K562 (cell line): ENCODE data around the gene NPIPA5.

Experiments
- ATF1 ChIP-seq, 2 experiments: fragments of 450-650 bp in 1 of 2; IDR thresholded peaks; 2 replicates each; pipeline ENCODE4 v1.6.1; 2016; ENCODE audit warnings: missing compliant biosample characterization in 1 of 2, missing genetic modification characterization in 1 of 2
- BRCA1 ChIP-seq, 2 experiments: fragments of 450-650 bp in 1 of 2; sonication (generic) in 1 of 2; formaldehyde crosslinking in 1 of 2; IDR thresholded peaks; 2 replicates each; pipeline versions ENCODE4 v1.5.0 to v1.6.1; 2017 to 2020; ENCODE audit warnings: mild to moderate bottlenecking in 1 of 2, missing genetic modification reagents in 1 of 2
- EP300 ChIP-seq: IDR thresholded peaks from 2 replicates; pipeline ENCODE4 v1.6.1; 2012; ENCODE audit warnings: low read length, improper control_type of control experiment
- HDAC6 ChIP-seq: IDR thresholded peaks from 2 replicates; pipeline ENCODE4 v1.6.1; 2012; ENCODE audit warnings: low read depth, mild to moderate bottlenecking, control low read depth, inconsistent platforms, low read length, moderate library complexity
- ILF3 ChIP-seq: fragments of 450-650 bp; IDR thresholded peaks from 2 replicates; pipeline ENCODE4 v1.6.1; 2018; ENCODE audit warnings: antibody characterized with exemption, mild to moderate bottlenecking, moderate library complexity, borderline replicate concordance
- MEF2D ChIP-seq: conservative IDR thresholded peaks from 2 replicates; pipeline ENCODE4 v1.6.1; 2016; ENCODE audit warnings: low read depth, missing genetic modification characterization, missing compliant biosample characterization
- MTF1 ChIP-seq: fragments of 250-450 bp; sonication (Bioruptor Pico); IDR thresholded peaks from 2 replicates; pipeline ENCODE4 v1.9.0; 2021; ENCODE audit warnings: moderate library complexity, mild to moderate bottlenecking, inconsistent platforms, borderline replicate concordance
- SUPT5H ChIP-seq: fragments of 450-650 bp; IDR thresholded peaks from 2 replicates; pipeline ENCODE4 v1.6.1; 2016
- ZNF133 ChIP-seq: fragments of 250-450 bp; sonication (Bioruptor Pico); IDR thresholded peaks from 2 replicates; pipeline ENCODE4 v1.4.0; 2020; ENCODE audit warnings: mild to moderate bottlenecking
- ZNF24 ChIP-seq: fragments of 450-650 bp; IDR thresholded peaks from 2 replicates; pipeline ENCODE4 v1.6.1; 2016
- TF ChIP-seq, protein P1 (sequence below), 3 experiments: IDR thresholded peaks in 2 of 3; conservative IDR thresholded peaks in 1 of 3; 2 replicates each; pipeline ENCODE4 v1.5.1; 2011 to 2012; ENCODE audit warnings: low read length in 3 of 3, mild to moderate bottlenecking in 3 of 3, control low read depth in 2 of 3, improper control_type of control experiment in 1 of 3, inconsistent platforms in 1 of 3, low read depth in 1 of 3, mixed read lengths in 1 of 3, moderate library complexity in 1 of 3; ENCODE audit not compliant: insufficient read depth in 2 of 3
- TF ChIP-seq, protein P2 (sequence below): conservative IDR thresholded peaks from 2 replicates; pipeline ENCODE4 v1.6.1; 2011; ENCODE audit warnings: low read depth, mild to moderate bottlenecking, low read length; ENCODE audit not compliant: control insufficient read depth

- no peak for TF ChIP-seq ATF1 (CRISPR knock-in tag; IDR thresholded peaks at IDR 0.05)
- no peak for TF ChIP-seq ATF1 (tag; IDR thresholded peaks at IDR 0.05)
- TF ChIP-seq, protein P1, sequence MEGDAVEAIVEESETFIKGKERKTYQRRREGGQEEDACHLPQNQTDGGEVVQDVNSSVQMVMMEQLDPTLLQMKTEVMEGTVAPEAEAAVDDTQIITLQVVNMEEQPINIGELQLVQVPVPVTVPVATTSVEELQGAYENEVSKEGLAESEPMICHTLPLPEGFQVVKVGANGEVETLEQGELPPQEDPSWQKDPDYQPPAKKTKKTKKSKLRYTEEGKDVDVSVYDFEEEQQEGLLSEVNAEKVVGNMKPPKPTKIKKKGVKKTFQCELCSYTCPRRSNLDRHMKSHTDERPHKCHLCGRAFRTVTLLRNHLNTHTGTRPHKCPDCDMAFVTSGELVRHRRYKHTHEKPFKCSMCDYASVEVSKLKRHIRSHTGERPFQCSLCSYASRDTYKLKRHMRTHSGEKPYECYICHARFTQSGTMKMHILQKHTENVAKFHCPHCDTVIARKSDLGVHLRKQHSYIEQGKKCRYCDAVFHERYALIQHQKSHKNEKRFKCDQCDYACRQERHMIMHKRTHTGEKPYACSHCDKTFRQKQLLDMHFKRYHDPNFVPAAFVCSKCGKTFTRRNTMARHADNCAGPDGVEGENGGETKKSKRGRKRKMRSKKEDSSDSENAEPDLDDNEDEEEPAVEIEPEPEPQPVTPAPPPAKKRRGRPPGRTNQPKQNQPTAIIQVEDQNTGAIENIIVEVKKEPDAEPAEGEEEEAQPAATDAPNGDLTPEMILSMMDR (IDR thresholded peaks at IDR 0.05 in 2 of 3, conservative IDR thresholded peaks at IDR 0.05 in 1 of 3; ENCODE audit: insufficient read depth in 2 of 3, low read depth in 1 of 3, low read length in 3 of 3): no peak
- TF ChIP-seq, protein P2, sequence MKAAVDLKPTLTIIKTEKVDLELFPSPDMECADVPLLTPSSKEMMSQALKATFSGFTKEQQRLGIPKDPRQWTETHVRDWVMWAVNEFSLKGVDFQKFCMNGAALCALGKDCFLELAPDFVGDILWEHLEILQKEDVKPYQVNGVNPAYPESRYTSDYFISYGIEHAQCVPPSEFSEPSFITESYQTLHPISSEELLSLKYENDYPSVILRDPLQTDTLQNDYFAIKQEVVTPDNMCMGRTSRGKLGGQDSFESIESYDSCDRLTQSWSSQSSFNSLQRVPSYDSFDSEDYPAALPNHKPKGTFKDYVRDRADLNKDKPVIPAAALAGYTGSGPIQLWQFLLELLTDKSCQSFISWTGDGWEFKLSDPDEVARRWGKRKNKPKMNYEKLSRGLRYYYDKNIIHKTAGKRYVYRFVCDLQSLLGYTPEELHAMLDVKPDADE: no peak
- no peak for TF ChIP-seq EP300
- no peak for TF ChIP-seq ZNF24
- TF ChIP-seq ILF3: no peak
- TF ChIP-seq SUPT5H: no peak
- no peak for TF ChIP-seq ZNF133 (CRISPR knock-in tag)
- TF ChIP-seq HDAC6: no peak
- no peak for TF ChIP-seq BRCA1 (IDR thresholded peaks at IDR 0.05)
- no peak for TF ChIP-seq BRCA1 (CRISPR knock-in tag; IDR thresholded peaks at IDR 0.05)
- no peak for TF ChIP-seq MEF2D (tag)
- TF ChIP-seq MTF1 (CRISPR knock-in tag): no peak
These were observed 44.1 kb upstream of the NPIPA5 start for GRCh38 chr16:15422222-15422621.
